ENCODE measurements around the gene CLSTN1. TPM values are rescaled to one million over a fixed set of nuclear protein-coding genes. Genes with fewer than 3 reads are reported as not detected.
"Not testable (repeated sequence)": the region's sequence is repeated elsewhere in the genome, so short reads cannot be mapped to it uniquely, and the experiment has no call there.

CLSTN1 gene
- total and polyA plus RNA-seq, 2 of the 13 experiments (the other 11 are each of a cell fraction or from before 2014, with no cell fraction given): 19.7 to 29.8 TPM

GRCh38 chr1:9714257-9714718 lies 109.5 kb downstream of the CLSTN1 start:
- no TSS peak for BruUV-seq (replicated peaks)
- H3K4me2 ChIP-seq (ENCODE audit: low read depth, low read length): no peak overlapping the region
- CTCF ChIA-PET (ENCODE audit: low intra/inter-chr PET ratio, low total read pairs): no interaction called here
- H3K4me1 ChIP-seq (ENCODE audit: insufficient read depth, low read length): peaks cover 36% of the 10 kb centered on the region
- peaks cover 16% of the 10 kb centered on the region for H3K79me2 ChIP-seq (ENCODE audit: insufficient read depth, low read length)
- H2AFZ ChIP-seq (ENCODE audit: low read length): no peak overlapping the region
- intact Hi-C loops (cut with micrococcal nuclease; ENCODE audit: unreplicated experiment): no loop called here
- no peaks in the 10 kb centered on the region for H3K9me3 ChIP-seq (ENCODE audit: low read length)
- FAIRE-seq (no peak), ATAC-seq (no peak), DNase-seq (ENCODE audit: low spot score) (no peak)
- no peak overlapping the region for H3K27ac ChIP-seq (ENCODE audit: extremely low read length, insufficient read depth, low read length)
- H4K20me1 ChIP-seq (ENCODE audit: insufficient read depth, low read length): no peaks in the 10 kb centered on the region
- no peak overlapping the region for H3K4me3 ChIP-seq (replicated peaks in 1 of 3; ENCODE audit: insufficient read depth in 1 of 3, low read depth in 2 of 3, low read length in 3 of 3)
- in situ Hi-C loops (cut with HindIII; ENCODE audit: extremely low pct_ligation_motif_present, low pct_unique_long_range_greater_than_20kb): no loop called here
- H3K9ac ChIP-seq (ENCODE audit: insufficient read depth, low read depth, low read length): no peak overlapping the region
- peaks cover 0 to 2% of the 10 kb centered on the region in 2 experiments; a peak in 2 of 5 replicates for H3K36me3 ChIP-seq (replicated peaks in 1 of 2; ENCODE audit: control insufficient read depth in 1 of 2, insufficient read depth in 2 of 2, low read length in 2 of 2)
- 91% methylated on average over 6 of the region's 6 CpGs for WGBS (ENCODE audit: low lambda C conversion rate)
- POLR2A ChIA-PET: no interaction called here
- TF ChIP-seq BCLAF1 (IDR thresholded peaks at IDR 0.05) (no peak), ZNF879 (CRISPR knock-in tag; IDR thresholded peaks at IDR 0.05) (no peak), PHF21A (CRISPR knock-in tag; IDR thresholded peaks at IDR 0.05) (no peak), RXRA (CRISPR knock-in tag; IDR thresholded peaks at IDR 0.05) (no peak), U2AF1 (optimal IDR thresholded peaks at IDR 0.05; ENCODE audit: low read depth, low read length) (no peak)
- TF ChIP-seq, protein P1, sequence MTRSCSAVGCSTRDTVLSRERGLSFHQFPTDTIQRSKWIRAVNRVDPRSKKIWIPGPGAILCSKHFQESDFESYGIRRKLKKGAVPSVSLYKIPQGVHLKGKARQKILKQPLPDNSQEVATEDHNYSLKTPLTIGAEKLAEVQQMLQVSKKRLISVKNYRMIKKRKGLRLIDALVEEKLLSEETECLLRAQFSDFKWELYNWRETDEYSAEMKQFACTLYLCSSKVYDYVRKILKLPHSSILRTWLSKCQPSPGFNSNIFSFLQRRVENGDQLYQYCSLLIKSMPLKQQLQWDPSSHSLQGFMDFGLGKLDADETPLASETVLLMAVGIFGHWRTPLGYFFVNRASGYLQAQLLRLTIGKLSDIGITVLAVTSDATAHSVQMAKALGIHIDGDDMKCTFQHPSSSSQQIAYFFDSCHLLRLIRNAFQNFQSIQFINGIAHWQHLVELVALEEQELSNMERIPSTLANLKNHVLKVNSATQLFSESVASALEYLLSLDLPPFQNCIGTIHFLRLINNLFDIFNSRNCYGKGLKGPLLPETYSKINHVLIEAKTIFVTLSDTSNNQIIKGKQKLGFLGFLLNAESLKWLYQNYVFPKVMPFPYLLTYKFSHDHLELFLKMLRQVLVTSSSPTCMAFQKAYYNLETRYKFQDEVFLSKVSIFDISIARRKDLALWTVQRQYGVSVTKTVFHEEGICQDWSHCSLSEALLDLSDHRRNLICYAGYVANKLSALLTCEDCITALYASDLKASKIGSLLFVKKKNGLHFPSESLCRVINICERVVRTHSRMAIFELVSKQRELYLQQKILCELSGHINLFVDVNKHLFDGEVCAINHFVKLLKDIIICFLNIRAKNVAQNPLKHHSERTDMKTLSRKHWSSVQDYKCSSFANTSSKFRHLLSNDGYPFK (CRISPR knock-in tag; IDR thresholded peaks at IDR 0.05; ENCODE audit: borderline replicate concordance): no peak
- TF ChIP-seq, protein P2, sequence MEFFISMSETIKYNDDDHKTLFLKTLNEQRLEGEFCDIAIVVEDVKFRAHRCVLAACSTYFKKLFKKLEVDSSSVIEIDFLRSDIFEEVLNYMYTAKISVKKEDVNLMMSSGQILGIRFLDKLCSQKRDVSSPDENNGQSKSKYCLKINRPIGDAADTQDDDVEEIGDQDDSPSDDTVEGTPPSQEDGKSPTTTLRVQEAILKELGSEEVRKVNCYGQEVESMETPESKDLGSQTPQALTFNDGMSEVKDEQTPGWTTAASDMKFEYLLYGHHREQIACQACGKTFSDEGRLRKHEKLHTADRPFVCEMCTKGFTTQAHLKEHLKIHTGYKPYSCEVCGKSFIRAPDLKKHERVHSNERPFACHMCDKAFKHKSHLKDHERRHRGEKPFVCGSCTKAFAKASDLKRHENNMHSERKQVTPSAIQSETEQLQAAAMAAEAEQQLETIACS (CRISPR knock-in tag; IDR thresholded peaks at IDR 0.05): no peak
- TF ChIP-seq, protein P3, sequence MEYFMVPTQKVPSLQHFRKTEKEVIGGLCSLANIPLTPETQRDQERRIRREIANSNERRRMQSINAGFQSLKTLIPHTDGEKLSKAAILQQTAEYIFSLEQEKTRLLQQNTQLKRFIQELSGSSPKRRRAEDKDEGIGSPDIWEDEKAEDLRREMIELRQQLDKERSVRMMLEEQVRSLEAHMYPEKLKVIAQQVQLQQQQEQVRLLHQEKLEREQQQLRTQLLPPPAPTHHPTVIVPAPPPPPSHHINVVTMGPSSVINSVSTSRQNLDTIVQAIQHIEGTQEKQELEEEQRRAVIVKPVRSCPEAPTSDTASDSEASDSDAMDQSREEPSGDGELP (IDR thresholded peaks at IDR 0.05; ENCODE audit: borderline replicate concordance, low read depth): no peak
- TF ChIP-seq, protein P4, sequence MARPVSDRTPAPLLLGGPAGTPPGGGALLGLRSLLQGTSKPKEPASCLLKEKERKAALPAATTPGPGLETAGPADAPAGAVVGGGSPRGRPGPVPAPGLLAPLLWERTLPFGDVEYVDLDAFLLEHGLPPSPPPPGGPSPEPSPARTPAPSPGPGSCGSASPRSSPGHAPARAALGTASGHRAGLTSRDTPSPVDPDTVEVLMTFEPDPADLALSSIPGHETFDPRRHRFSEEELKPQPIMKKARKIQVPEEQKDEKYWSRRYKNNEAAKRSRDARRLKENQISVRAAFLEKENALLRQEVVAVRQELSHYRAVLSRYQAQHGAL (CRISPR knock-in tag; IDR thresholded peaks at IDR 0.05; ENCODE audit: not compliant biosample characterization): no peak
- H3K27me3 ChIP-seq (ENCODE audit: control insufficient read depth in 1 of 2, insufficient read depth in 2 of 2, low read length in 2 of 2): no peaks in the 10 kb centered on the region

GRCh38 chr1:9712767-9713166 lies 111.0 kb downstream of the CLSTN1 start:
- H3K27ac ChIP-seq (ENCODE audit: extremely low read length, insufficient read depth, low read length); H4K20me1 ChIP-seq (ENCODE audit: insufficient read depth, low read length); DNase-seq (ENCODE audit: low spot score); BruUV-seq (replicated peaks); H3K9me3 ChIP-seq (ENCODE audit: low read length); intact Hi-C loops (cut with micrococcal nuclease; ENCODE audit: unreplicated experiment); H3K9ac ChIP-seq (ENCODE audit: insufficient read depth, low read depth, low read length); FAIRE-seq; H3K36me3 ChIP-seq (replicated peaks in 1 of 2; ENCODE audit: control insufficient read depth in 1 of 2, insufficient read depth in 2 of 2, low read length in 2 of 2); POLR2A ChIA-PET; H3K27me3 ChIP-seq (ENCODE audit: control insufficient read depth in 1 of 2, insufficient read depth in 2 of 2, low read length in 2 of 2); H3K79me2 ChIP-seq (ENCODE audit: insufficient read depth, low read length); H3K4me2 ChIP-seq (ENCODE audit: low read depth, low read length); H3K4me3 ChIP-seq (replicated peaks in 1 of 3; ENCODE audit: insufficient read depth in 1 of 3, low read depth in 2 of 3, low read length in 3 of 3); CTCF ChIA-PET (ENCODE audit: low intra/inter-chr PET ratio, low total read pairs); in situ Hi-C loops (cut with HindIII; ENCODE audit: extremely low pct_ligation_motif_present, low pct_unique_long_range_greater_than_20kb); H2AFZ ChIP-seq (ENCODE audit: low read length); ATAC-seq: not testable (repeated sequence)
- 95% methylated on average over 7 of the region's 7 CpGs for WGBS (ENCODE audit: low lambda C conversion rate)
- peaks cover 21% of the 10 kb centered on the region for H3K4me1 ChIP-seq (ENCODE audit: insufficient read depth, low read length)

Data from HepG2 (cell line).